Measurements from ENCODE around the gene UNC13D. TPM values are rescaled to one million over a fixed set of nuclear protein-coding genes. Genes with fewer than 3 reads are reported as not detected.

The UNC13D gene
- total and polyA plus RNA-seq, 9 of the 15 experiments (the other 6 are each of a cell fraction or from before 2014, with no cell fraction given), result 0.86 to 244 (median 69.2) TPM

- Histone ChIP-seq H3K4me2 (ENCODE audit: insufficient read depth, low read length) (no peak overlapping the region), H3K79me2 (ENCODE audit: control insufficient read depth, insufficient read depth, low read length) (no peaks in the 10 kb centered on the region), H3K4me3 (no peak overlapping the region), H3K36me3 (ENCODE audit: control insufficient read depth, insufficient read depth, low read length) (peaks cover 17% of the 10 kb centered on the region; the same call in 2 of the 3 replicates), H3K9me3 (replicated peaks; ENCODE audit: control insufficient read depth, insufficient read depth, low read depth, low read length) (no peaks in the 10 kb centered on the region), H3K4me1 (replicated peaks in 1 of 2; ENCODE audit: control insufficient read depth in 2 of 2, insufficient read depth in 2 of 2, low read length in 2 of 2) (peaks cover 10 to 14% of the 10 kb centered on the region in 2 experiments), H3K27me3 (ENCODE audit: control insufficient read depth in 2 of 2, insufficient read depth in 2 of 2, low read length in 2 of 2) (no peaks in the 10 kb centered on the region), H4K20me1 (replicated peaks; ENCODE audit: control insufficient read depth, insufficient read depth, low read length) (no peaks in the 10 kb centered on the region), H3K27ac (ENCODE audit: extremely low read depth, low read depth, low read length) (no peak overlapping the region), H3K9ac (ENCODE audit: insufficient read depth in 1 of 2, low read depth in 2 of 2, low read length in 2 of 2) (no peak overlapping the region), H3K9me1 (ENCODE audit: control insufficient read depth, insufficient read depth, low read length) (no peaks in the 10 kb centered on the region), H2AFZ (ENCODE audit: low read depth, low read length) (no peak overlapping the region)
- no TSS peak for BruUV-seq (replicated peaks)
- intact Hi-C loops (cut with micrococcal nuclease), result no loop called here
- TF ChIP-seq ZNF143 (CRISPR knock-in tag; IDR thresholded peaks at IDR 0.05), result no peak
- TF ChIP-seq ZNF3 (CRISPR knock-in tag; IDR thresholded peaks at IDR 0.05), result no peak
- no peak for TF ChIP-seq ZBTB26 (CRISPR knock-in tag; IDR thresholded peaks at IDR 0.05)
- TF ChIP-seq ELF1 (tag; IDR thresholded peaks at IDR 0.05), result no peak
- no peak for TF ChIP-seq MEF2A (IDR thresholded peaks at IDR 0.05; ENCODE audit: control insufficient read depth, low read depth, low read length)
- TF ChIP-seq SNAPC5 (CRISPR knock-in tag; IDR thresholded peaks at IDR 0.05), result no peak
- no peak for TF ChIP-seq NCOA1 (IDR thresholded peaks at IDR 0.05; ENCODE audit: low read depth)
- TF ChIP-seq ZNF174 (CRISPR knock-in tag; IDR thresholded peaks at IDR 0.05), result no peak
- TF ChIP-seq GABPA (tag; conservative IDR thresholded peaks at IDR 0.05; ENCODE audit: low read depth), result no peak
- no peak for TF ChIP-seq ZNF780A (CRISPR knock-in tag; IDR thresholded peaks at IDR 0.05)
- no peak for TF ChIP-seq KAT8 (IDR thresholded peaks at IDR 0.05; ENCODE audit: low read depth)
- CTCF ChIA-PET (ENCODE audit: low intra/inter-chr PET ratio), result no interaction called here
- in situ Hi-C loops (cut with MboI), result no loop called here
- FAIRE-seq (no peak), ATAC-seq (no peak), DNase-seq (ENCODE audit: extremely low read depth in 1 of 4, low spot score in 3 of 4) (no peak)
- 63% methylated on average over 4 of the region's 4 CpGs for WGBS (ENCODE audit: insufficient coverage, low coverage, missing lambda C conversion rate)
- POLR2A ChIA-PET, result interaction anchor here (0.6 to 4.1 kb wide), 10 partner anchors 11 to 34 kb away, joined by 3 to 37 read pairs (median 3); a partner anchor contains a TSS
Observed at GRCh38 chr17:75806822-75807500, 37.2 kb downstream of the UNC13D start.
